ENCODE data around the gene AUTS2. TPM values are rescaled to one million over a fixed set of nuclear protein-coding genes. Genes with fewer than 3 reads are reported as not detected.

The AUTS2 gene
- total RNA-seq, 1 experiment from 2014 or later, result 2.5 TPM

DNA sequence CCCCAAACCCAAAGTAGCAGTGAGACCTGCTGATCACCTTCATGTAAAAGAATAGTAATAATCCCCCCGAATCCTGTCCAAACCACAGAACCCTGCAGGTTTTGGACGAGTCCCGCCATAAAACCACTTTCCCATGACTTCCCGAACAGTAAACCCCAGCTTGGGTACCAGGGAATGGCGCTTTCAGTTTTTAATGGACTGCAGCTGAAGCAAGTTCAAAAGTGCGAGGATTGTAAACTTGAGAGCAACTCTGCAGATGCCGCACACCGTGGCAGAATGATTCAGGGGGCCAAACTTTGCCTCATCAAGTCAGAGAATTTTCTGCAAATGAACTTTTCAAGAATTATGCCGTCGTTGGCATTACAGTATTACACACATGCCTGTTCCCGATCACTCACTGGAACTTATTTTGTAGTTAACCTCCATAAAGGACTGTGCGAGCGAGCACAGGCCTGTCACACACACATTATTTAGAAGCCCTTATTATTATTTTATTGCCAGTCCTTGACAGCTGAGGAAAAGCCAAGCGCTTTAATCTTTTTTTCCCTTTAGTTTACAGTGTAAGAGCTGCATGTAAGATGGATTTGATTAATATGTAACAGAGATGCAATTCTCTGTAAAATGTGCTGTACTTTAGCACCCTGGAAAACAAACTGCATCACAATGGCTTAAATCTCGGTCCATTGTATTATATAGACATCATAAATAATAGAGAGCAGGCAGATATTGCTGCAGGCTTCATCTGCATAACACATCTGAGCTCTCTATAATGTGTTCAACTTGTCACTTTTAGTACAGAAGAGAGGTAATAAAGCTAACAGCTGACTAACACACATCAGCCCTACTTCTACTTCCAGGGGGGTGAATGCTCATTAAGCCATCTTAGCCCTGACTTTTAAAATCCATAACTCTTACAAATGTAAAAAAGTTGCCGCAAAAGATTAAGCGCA is 1040.2 kb downstream of the AUTS2 start:
- Histone ChIP-seq H3K9me3 (ENCODE audit: control insufficient read depth, insufficient read depth, low read depth, low read length) (no peaks in the 10 kb centered on the region), H3K27me3 (ENCODE audit: control insufficient read depth, insufficient read depth, low read length) (no peaks in the 10 kb centered on the region), H3K4me3 (ENCODE audit: low read depth in 2 of 2, low read length in 2 of 2) (no peak overlapping the region), H3K27ac (ENCODE audit: low read length) (no peak overlapping the region), H3K4me1 (ENCODE audit: control insufficient read depth, insufficient read depth, low read length) (no peaks in the 10 kb centered on the region), H3K36me3 (ENCODE audit: control insufficient read depth, insufficient read depth, low read length) (no peaks in the 10 kb centered on the region)
- ATAC-seq (no peak), DNase-seq (ENCODE audit: low read depth, low spot score) (no peak)
- no TSS peak for BruUV-seq (replicated peaks)
- CTCF ChIA-PET, result no interaction called here
- intact Hi-C loops (cut with micrococcal nuclease; ENCODE audit: unreplicated experiment), result no loop called here
- in situ Hi-C loops (cut with HindIII; ENCODE audit: low pct_unique_long_range_greater_than_20kb, low sequenced_read_pairs), result no loop called here
- TF ChIP-seq SIN3A (IDR thresholded peaks at IDR 0.05; ENCODE audit: borderline replicate concordance, insufficient read depth, low read depth, low read length), result no peak
- TF ChIP-seq, protein P1, sequence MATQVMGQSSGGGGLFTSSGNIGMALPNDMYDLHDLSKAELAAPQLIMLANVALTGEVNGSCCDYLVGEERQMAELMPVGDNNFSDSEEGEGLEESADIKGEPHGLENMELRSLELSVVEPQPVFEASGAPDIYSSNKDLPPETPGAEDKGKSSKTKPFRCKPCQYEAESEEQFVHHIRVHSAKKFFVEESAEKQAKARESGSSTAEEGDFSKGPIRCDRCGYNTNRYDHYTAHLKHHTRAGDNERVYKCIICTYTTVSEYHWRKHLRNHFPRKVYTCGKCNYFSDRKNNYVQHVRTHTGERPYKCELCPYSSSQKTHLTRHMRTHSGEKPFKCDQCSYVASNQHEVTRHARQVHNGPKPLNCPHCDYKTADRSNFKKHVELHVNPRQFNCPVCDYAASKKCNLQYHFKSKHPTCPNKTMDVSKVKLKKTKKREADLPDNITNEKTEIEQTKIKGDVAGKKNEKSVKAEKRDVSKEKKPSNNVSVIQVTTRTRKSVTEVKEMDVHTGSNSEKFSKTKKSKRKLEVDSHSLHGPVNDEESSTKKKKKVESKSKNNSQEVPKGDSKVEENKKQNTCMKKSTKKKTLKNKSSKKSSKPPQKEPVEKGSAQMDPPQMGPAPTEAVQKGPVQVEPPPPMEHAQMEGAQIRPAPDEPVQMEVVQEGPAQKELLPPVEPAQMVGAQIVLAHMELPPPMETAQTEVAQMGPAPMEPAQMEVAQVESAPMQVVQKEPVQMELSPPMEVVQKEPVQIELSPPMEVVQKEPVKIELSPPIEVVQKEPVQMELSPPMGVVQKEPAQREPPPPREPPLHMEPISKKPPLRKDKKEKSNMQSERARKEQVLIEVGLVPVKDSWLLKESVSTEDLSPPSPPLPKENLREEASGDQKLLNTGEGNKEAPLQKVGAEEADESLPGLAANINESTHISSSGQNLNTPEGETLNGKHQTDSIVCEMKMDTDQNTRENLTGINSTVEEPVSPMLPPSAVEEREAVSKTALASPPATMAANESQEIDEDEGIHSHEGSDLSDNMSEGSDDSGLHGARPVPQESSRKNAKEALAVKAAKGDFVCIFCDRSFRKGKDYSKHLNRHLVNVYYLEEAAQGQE (IDR thresholded peaks at IDR 0.05; ENCODE audit: insufficient read depth in 1 of 2, low read depth in 2 of 2, low read length in 1 of 2), result no peak
- TF ChIP-seq TCF7L2 (IDR thresholded peaks at IDR 0.05; ENCODE audit: low read depth, low read length), result no peak
- TF ChIP-seq, protein P2, sequence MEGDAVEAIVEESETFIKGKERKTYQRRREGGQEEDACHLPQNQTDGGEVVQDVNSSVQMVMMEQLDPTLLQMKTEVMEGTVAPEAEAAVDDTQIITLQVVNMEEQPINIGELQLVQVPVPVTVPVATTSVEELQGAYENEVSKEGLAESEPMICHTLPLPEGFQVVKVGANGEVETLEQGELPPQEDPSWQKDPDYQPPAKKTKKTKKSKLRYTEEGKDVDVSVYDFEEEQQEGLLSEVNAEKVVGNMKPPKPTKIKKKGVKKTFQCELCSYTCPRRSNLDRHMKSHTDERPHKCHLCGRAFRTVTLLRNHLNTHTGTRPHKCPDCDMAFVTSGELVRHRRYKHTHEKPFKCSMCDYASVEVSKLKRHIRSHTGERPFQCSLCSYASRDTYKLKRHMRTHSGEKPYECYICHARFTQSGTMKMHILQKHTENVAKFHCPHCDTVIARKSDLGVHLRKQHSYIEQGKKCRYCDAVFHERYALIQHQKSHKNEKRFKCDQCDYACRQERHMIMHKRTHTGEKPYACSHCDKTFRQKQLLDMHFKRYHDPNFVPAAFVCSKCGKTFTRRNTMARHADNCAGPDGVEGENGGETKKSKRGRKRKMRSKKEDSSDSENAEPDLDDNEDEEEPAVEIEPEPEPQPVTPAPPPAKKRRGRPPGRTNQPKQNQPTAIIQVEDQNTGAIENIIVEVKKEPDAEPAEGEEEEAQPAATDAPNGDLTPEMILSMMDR (IDR thresholded peaks at IDR 0.05), result no peak
- no peak for TF ChIP-seq POLR2AphosphoS5 (IDR thresholded peaks at IDR 0.05; ENCODE audit: low read depth, low read length)
- POLR2A ChIA-PET, result no interaction called here

DNA sequence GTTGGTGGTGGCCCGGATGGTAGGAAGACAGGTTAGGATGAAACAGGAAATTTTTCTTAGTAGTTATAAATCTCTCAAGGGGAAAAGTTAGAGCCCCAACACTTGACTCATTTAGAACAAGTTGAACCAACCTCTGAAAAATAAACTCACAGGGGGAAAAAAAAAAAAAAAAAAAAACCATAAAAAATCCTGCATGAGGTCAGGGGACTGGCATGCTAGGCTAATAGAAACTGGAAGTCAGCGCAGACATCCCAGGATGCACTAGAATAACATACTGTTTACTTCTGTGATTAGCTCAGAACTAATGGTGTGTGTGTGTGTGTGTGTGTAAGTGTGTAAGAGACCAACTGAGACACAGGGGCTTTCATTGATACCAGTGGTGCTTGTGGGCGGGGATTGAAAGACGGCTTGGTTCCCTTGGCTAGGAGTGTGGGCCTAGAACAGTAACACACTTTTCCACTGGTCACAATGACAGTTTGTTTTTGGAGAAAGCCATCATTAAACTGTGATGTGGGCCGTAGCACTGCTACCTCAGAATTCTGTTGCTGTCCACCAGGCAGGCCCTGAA is 1042.1 kb downstream of the AUTS2 start:
- BruUV-seq (replicated peaks), result no TSS peak
- Histone ChIP-seq H3K4me3 (ENCODE audit: low read depth in 2 of 2, low read length in 2 of 2) (no peak overlapping the region), H3K4me1 (ENCODE audit: control insufficient read depth, insufficient read depth, low read length) (no peaks in the 10 kb centered on the region), H3K9me3 (ENCODE audit: control insufficient read depth, insufficient read depth, low read depth, low read length) (no peaks in the 10 kb centered on the region), H3K27ac (ENCODE audit: low read length) (no peak overlapping the region), H3K36me3 (ENCODE audit: control insufficient read depth, insufficient read depth, low read length) (no peaks in the 10 kb centered on the region), H3K27me3 (ENCODE audit: control insufficient read depth, insufficient read depth, low read length) (no peaks in the 10 kb centered on the region)
- ChIA-PET CTCF (no interaction called here), POLR2A (no interaction called here)
- no peak for ATAC-seq
- in situ Hi-C loops (cut with HindIII; ENCODE audit: low pct_unique_long_range_greater_than_20kb, low sequenced_read_pairs) (no loop called here), intact Hi-C loops (cut with micrococcal nuclease; ENCODE audit: unreplicated experiment) (no loop called here)
- no peak for DNase-seq (ENCODE audit: low read depth, low spot score)
- TF ChIP-seq, protein P2 (IDR thresholded peaks at IDR 0.05), result no peak
- TF ChIP-seq POLR2AphosphoS5 (IDR thresholded peaks at IDR 0.05; ENCODE audit: low read depth, low read length) (no peak), TCF7L2 (IDR thresholded peaks at IDR 0.05; ENCODE audit: low read depth, low read length) (no peak)
- TF ChIP-seq, protein P1 (IDR thresholded peaks at IDR 0.05; ENCODE audit: insufficient read depth in 1 of 2, low read depth in 2 of 2, low read length in 1 of 2), result no peak

Measured in Panc1 (cell line).